H1 (cell line): ENCODE results near the gene ZNF722. TPM values are rescaled to one million over a fixed set of nuclear protein-coding genes. Genes with fewer than 3 reads are reported as not detected.

Experiments used
- polyA plus RNA-seq, 7 experiments: library from polyadenylated mRNA; depleted of rRNA in 3 of 7; stranded (reverse) in 5 of 7; unstranded in 2 of 7; fragments of >200 nt in 5 of 7; fragments of 200-250 nt in 2 of 7; gene quantifications; 1 replicate in 5 of 7; 2 replicates in 1 of 7; 4 replicates in 1 of 7; pipeline versions ENCODE4 v1.2.1 to v1.2.3, GENCODE V29; 2011 to 2013; ENCODE audit warnings: missing spikeins in 2 of 7, mixed read lengths in 2 of 7
- small RNA-seq: library from polyadenylated mRNA; stranded (forward); fragments of <200 nt; extraction: miRNeasy Mini kit (QIAGEN cat#:217004); gene quantifications from one replicate; pipeline ENCODE3, GENCODE V24; 2013; ENCODE audit not compliant: insufficient read depth
- total RNA-seq: library from RNA; stranded (reverse); fragmentation: NEBNext Ultra II Directional; extraction: Animal tissue kit (Norgen Biotek cat#: 25700); gene quantifications from 2 replicates; pipeline ENCODE4 v1.2.1, GENCODE V29; 2021

Gene ZNF722
- total and polyA plus RNA-seq, 2 of the 8 experiments (the other 6 are each of a cell fraction or from before 2014, with no cell fraction given), result not detected

Small RNA genes within 50 kb of the gene (small RNA-seq; reads per million reads assigned to genes)
- not detected for gene AC092634.1
- not detected for gene AC092634.7
- not detected for gene VN1R36P

Other genes starting within 250 kb of the ZNF722 start
- not detected in 2 replicates for gene ZNF727, start 46.6 kb downstream of the ZNF722 start, total RNA-seq
- not detected in 2 replicates for gene ZNF727, start 46.6 kb downstream of the ZNF722 start, polyA plus RNA-seq (2011; rRNA removed)
- not detected in 2 replicates for gene ZNF735, start 208.4 kb downstream of the ZNF722 start, total RNA-seq
- not detected in 2 replicates for gene ZNF735, start 208.4 kb downstream of the ZNF722 start, polyA plus RNA-seq (2011; rRNA removed)
- not detected in 2 replicates for gene ZNF679, start 229.6 kb downstream of the ZNF722 start, total RNA-seq
- gene ZNF679, start 229.6 kb downstream of the ZNF722 start, polyA plus RNA-seq (2011; rRNA removed), result not detected in 2 replicates